Left lung (tissue), 14 donors: ENCODE measurements around the gene CEP350. TPM values are rescaled to one million over a fixed set of nuclear protein-coding genes. Genes with fewer than 3 reads are reported as not detected.

Experiments used
- ATAC-seq: fragments of 200-7000 bp; cut with Tn5 transposase; one replicate; pipeline ENCODE4 v1.9.1; 2020; ENCODE audit warnings: moderate library complexity
- DNase-seq, 4 donors: peaks; one replicate each; pipeline ENCODE4 v3.0.0-alpha.2; 2013 to 2020
- H3K27ac ChIP-seq, 2 donors: fragments of 200-600 bp; sonication (generic) in 1 of 2; one replicate each; pipeline versions ENCODE4 v1.5.0 to v1.8.0; 2020 to 2021
- H3K27me3 ChIP-seq, 2 donors: fragments of 200-600 bp; sonication (generic) in 1 of 2; one replicate each; pipeline versions ENCODE4 v1.5.0 to v1.8.0; 2020 to 2021
- H3K36me3 ChIP-seq, 2 donors: fragments of 200-600 bp; sonication (generic) in 1 of 2; one replicate each; pipeline versions ENCODE4 v1.5.0 to v1.8.0; 2020 to 2021
- H3K4me1 ChIP-seq, 2 donors: fragments of 200-600 bp; one replicate each; pipeline ENCODE4 v1.8.0; 2021
- H3K4me3 ChIP-seq, 2 donors: fragments of 200-600 bp; sonication (generic) in 1 of 2; one replicate each; pipeline versions ENCODE4 v1.5.0 to v1.8.0; 2020 to 2021; ENCODE audit warnings: mild to moderate bottlenecking in 1 of 2
- H3K9me3 ChIP-seq, 2 donors: fragments of 200-600 bp; sonication (generic) in 1 of 2; one replicate each; pipeline versions ENCODE4 v1.5.0 to v1.8.0; 2020 to 2021
- intact Hi-C, 2 donors: fragments of 100-400 bp; cut with DNase I; formaldehyde crosslinking; loops; one replicate each; pipeline versions ENCODE4 v1.11.2 to v1.14.2; 2022
- long read RNA-seq, 12 donors: library from polyadenylated mRNA in 2 of 12; unstranded in 2 of 12; transcript quantifications; one replicate each; pipeline ENCODE4 v2.0.0 and lab custom pipeline, GENCODE V29; 2019 to 2026
- polyA plus RNA-seq, 6 donors: library from polyadenylated mRNA; unstranded; fragments of 120-200 nt; gene quantifications; one replicate each; pipeline ENCODE4 v1.2.1, GENCODE V29; 2013; ENCODE audit not compliant: insufficient read length in 6 of 6
- total RNA-seq, 2 donors: library from RNA; stranded (reverse); fragmentation: NEBNext Ultra II Directional; extraction: Animal tissue kit (Norgen Biotek cat#: 25700); gene quantifications; one replicate each; pipeline ENCODE4 v1.2.1, GENCODE V29; 2021
- TF ChIP-seq, protein P1 (sequence below), 2 donors: fragments of 200-600 bp; sonication (generic) in 1 of 2; IDR thresholded peaks; one replicate each; pipeline versions ENCODE4 v1.5.0 to v1.8.0; 2021; ENCODE audit warnings: antibody characterized with exemption in 2 of 2
- donor health status: DM: no; HTN: yes; CAD: no.
- donor health status: DM: no; HTN: no; CAD: no.

Gene CEP350, protein sequence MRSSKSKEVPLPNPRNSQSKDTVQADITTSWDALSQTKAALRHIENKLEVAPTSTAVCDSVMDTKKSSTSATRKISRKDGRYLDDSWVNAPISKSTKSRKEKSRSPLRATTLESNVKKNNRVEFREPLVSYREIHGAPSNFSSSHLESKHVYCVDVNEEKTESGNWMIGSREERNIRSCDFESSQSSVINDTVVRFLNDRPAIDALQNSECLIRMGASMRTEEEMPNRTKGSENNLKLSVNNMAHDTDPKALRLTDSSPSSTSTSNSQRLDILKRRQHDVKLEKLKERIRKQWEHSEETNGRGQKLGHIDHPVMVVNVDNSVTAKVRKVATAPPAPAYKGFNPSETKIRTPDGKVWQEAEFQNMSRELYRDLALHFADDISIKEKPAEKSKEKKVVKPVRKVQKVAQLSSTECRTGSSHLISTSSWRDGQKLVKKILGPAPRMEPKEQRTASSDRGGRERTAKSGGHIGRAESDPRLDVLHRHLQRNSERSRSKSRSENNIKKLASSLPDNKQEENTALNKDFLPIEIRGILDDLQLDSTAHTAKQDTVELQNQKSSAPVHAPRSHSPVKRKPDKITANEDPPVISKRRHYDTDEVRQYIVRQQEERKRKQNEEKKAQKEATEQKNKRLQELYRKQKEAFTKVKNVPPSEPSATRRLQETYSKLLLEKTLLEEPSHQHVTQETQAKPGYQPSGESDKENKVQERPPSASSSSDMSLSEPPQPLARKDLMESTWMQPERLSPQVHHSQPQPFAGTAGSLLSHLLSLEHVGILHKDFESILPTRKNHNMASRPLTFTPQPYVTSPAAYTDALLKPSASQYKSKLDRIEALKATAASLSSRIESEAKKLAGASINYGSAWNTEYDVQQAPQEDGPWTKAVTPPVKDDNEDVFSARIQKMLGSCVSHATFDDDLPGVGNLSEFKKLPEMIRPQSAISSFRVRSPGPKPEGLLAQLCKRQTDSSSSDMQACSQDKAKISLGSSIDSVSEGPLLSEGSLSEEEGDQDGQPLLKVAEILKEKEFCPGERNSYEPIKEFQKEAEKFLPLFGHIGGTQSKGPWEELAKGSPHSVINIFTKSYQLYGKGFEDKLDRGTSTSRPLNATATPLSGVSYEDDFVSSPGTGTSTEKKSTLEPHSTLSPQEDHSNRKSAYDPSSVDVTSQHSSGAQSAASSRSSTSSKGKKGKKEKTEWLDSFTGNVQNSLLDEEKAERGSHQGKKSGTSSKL (N-terminal part only)
- total RNA-seq (10 to 100 TPM; 37.9 to 53.5 TPM), polyA plus RNA-seq (10 to 100 TPM; 26.8 to 36.6 (median 35.6) TPM)
- long read RNA-seq, donor 1, partial matches to known transcripts = 6 of 6 reads
- long read RNA-seq, donor 1, other reads (novel, unspliced or antisense) = 0 of 6 reads
- long read RNA-seq, donor 2, partial matches to known transcripts = 0 of 1 reads
- long read RNA-seq, donor 2, other reads (novel, unspliced or antisense) = 0 of 1 reads
- long read RNA-seq, donor 3 = 0 reads
- long read RNA-seq, donor 4, partial matches to known transcripts = 4 of 5 reads
- long read RNA-seq, donor 4, other reads (novel, unspliced or antisense) = 1 of 5 reads
- long read RNA-seq, donor 5, partial matches to known transcripts = 0 of 1 reads
- long read RNA-seq, donor 5, other reads (novel, unspliced or antisense) = 0 of 1 reads
- long read RNA-seq, donor 6 = 0 reads
- long read RNA-seq, donor 7 = 0 reads
- long read RNA-seq, donor 8, partial matches to known transcripts = 5 of 5 reads
- long read RNA-seq, donor 8, other reads (novel, unspliced or antisense) = 0 of 5 reads
- long read RNA-seq, donor 9 = 0 reads
- long read RNA-seq, donor 10, partial matches to known transcripts = 0 of 4 reads
- long read RNA-seq, donor 10, other reads (novel, unspliced or antisense) = 4 of 4 reads
- long read RNA-seq, donor 11 = 0 reads
- long read RNA-seq, donor 12, partial matches to known transcripts = 5 of 5 reads
- long read RNA-seq, donor 12, other reads (novel, unspliced or antisense) = 0 of 5 reads

DNA sequence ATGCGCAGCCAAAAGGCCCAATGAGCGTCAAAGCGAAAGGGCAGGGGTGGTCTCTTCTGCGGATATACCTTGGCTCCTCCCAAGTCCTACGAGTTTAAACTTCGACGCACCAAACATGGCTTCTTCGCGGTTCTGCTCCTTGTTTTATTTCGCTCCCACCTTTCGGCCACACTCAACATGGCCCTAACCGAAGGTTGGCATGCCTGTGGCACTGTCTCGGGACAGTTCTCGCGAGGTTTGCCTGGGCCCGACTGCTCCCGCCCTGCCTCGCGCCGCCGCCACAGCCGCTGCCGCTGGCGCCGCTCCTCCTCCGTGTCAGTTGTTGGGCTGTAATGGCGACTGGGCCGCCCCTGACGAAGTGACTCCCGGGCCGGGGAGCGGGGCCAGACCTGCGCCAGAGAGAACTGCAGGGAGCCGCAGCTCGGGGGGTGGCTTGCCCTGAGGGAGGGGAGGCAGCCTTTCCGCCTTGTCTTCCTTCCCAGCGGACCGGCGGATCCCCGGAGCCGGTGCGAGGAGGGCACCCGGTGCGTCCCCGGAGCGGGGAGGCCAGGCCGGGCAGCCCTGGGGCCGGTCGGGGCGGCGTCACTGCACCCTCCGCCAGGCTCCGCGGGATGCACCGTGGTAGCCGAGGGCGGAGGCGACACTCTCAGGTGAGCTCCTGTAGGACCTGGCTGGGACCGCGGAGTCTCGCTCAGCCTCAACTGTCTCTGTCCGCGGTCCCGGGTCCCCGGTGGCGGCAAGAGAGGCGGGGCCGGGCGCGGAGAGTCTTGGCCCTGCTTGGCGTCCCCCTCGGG is at the start of gene CEP350:
Gene CEP350 (plus strand): TSS at position 318 of the 794 bp plus-strand sequence. CDS start 31,372 bp downstream, outside the sequence.
- TF ChIP-seq, protein P1, sequence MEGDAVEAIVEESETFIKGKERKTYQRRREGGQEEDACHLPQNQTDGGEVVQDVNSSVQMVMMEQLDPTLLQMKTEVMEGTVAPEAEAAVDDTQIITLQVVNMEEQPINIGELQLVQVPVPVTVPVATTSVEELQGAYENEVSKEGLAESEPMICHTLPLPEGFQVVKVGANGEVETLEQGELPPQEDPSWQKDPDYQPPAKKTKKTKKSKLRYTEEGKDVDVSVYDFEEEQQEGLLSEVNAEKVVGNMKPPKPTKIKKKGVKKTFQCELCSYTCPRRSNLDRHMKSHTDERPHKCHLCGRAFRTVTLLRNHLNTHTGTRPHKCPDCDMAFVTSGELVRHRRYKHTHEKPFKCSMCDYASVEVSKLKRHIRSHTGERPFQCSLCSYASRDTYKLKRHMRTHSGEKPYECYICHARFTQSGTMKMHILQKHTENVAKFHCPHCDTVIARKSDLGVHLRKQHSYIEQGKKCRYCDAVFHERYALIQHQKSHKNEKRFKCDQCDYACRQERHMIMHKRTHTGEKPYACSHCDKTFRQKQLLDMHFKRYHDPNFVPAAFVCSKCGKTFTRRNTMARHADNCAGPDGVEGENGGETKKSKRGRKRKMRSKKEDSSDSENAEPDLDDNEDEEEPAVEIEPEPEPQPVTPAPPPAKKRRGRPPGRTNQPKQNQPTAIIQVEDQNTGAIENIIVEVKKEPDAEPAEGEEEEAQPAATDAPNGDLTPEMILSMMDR (IDR thresholded peaks at IDR 0.05) = no peak
- Histone ChIP-seq H3K27ac (peak within 1 kb of the TSS; percentile 98), H3K36me3 (no peaks in the 10 kb centered on the region), H3K27me3 (no peaks in the 10 kb centered on the region), H3K4me1 (peaks cover 25 to 53% of the 10 kb centered on the region in 2 donors), H3K4me3 (peak within 1 kb of the TSS; percentile 99), H3K9me3 (no peaks in the 10 kb centered on the region)
- ATAC-seq (peak; percentile 97), DNase-seq (peak; percentile 98 to 99 (median 99))
- intact Hi-C loops = no loop called here

DNA sequence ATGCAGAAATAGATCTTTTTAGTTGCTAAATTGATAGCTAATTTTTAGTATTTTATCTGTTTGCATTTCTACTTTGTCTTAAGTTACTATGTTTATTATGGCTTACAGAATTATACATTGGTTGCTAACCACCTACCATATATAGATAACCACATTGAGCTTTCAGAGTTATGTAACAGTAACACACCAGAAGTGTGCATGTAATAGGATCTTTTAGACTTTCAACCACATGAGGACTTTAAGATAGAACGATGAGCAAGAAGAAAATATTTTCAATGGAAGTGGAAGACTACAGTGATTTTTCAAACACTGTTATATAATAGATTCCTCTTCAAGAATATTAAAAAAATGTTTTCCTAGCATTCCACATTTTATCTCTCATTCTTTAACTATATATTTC is 43.7 kb upstream of the CEP350 start:
- no peak overlapping the region for H3K27ac ChIP-seq
- intact Hi-C loops = no loop called here
- ATAC-seq (no peak), DNase-seq (no peak)
- no peaks in the 10 kb centered on the region for H3K27me3 ChIP-seq
- H3K36me3 ChIP-seq = peaks cover 0 to 85% of the 10 kb centered on the region in 2 donors
- TF ChIP-seq, protein P1 (IDR thresholded peaks at IDR 0.05) = no peak
- H3K4me1 ChIP-seq = no peaks in the 10 kb centered on the region
- no peak overlapping the region for H3K4me3 ChIP-seq
- H3K9me3 ChIP-seq = no peaks in the 10 kb centered on the region

DNA sequence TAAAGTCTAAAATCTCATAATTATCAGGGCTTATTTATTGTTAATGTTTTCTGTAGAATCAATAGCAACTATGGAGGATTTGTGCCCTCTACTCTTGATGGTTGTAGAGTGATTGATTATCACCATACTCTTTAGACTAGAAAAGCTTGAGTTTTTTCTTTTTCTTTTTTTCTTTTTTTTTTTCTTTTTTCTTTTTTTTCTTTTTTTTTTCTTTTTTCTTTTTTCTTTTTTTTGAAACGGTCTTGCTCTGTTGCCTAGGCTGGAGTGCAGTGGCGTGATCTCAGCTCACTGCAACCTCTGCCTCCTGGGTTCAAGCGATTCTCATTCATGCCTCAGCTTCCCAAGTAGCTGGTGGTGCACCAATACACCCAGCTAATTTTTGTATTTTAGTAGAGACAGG is 42.8 kb upstream of the CEP350 start:
- Histone ChIP-seq H3K27me3 (no peaks in the 10 kb centered on the region), H3K4me1 (no peaks in the 10 kb centered on the region), H3K4me3 (no peak overlapping the region), H3K27ac (no peak overlapping the region), H3K9me3 (no peaks in the 10 kb centered on the region), H3K36me3 (peaks cover 0 to 91% of the 10 kb centered on the region in 2 donors)
- intact Hi-C loops = no loop called here
- ATAC-seq (no peak), DNase-seq (no peak)
- TF ChIP-seq, protein P1 (IDR thresholded peaks at IDR 0.05) = no peak
